ENCODE results near the gene TREM2. TPM values are rescaled to one million over a fixed set of nuclear protein-coding genes. Genes with fewer than 3 reads are reported as not detected.

Gene TREM2
- total RNA-seq: under 0.01 and 0.59 TPM in 2 replicates

DNA sequence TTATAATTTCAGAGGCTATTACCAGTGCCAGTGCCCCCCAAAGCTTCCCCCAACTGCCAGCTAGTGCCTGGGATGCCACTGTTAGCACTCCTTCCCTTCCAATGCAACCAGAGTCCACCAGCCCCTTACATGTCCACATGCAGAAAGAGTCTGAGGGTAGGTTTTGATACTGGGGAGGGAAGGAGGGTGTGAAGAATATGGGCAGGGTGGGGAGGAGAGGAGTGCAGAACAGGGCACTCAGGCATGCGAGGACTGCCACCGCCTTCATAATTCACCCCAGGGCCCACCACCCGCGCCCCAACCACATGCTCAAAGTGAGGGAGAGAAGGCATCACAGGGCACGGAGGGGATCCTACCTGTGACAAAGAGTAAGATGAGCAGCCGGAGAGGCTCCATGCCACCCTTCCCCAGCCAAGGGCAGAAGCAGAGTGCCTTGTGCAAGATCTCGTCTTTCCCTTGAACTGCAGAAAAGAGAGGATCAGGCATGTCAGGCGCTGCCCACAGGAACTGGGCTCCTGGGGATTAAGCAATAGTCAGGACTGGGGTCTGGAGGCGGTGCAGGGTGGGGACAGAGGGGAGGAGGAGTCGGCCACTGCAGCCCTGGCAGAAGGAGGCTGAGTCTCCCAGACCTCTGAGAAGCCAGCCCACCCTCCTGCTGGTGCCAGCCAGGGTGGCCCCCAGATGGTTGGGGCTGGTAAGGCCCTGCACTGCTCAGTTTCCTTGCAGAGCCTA, at the start of gene TREM2:
TREM2 (minus strand) TSS at position 430 of the 732 bp plus-strand sequence; CDS start at position 396, 34 bp downstream.
- no peaks in the 10 kb centered on the region for H3K79me2 ChIP-seq (ENCODE audit: insufficient read depth, low read length)
- no peak within 1 kb of the TSS for H2AFZ ChIP-seq (ENCODE audit: low read length)
- no peak within 1 kb of the TSS for H3K4me2 ChIP-seq (ENCODE audit: insufficient read depth, low read length)
- H4K20me1 ChIP-seq (ENCODE audit: insufficient read depth, low read length): no peaks in the 10 kb centered on the region
- TF ChIP-seq CTCF (IDR thresholded peaks at IDR 0.05; ENCODE audit: extremely low read depth, low read depth, low read length): no peak
- no peaks in the 10 kb centered on the region for H3K27me3 ChIP-seq (ENCODE audit: insufficient read depth, low read length)
- DNase-seq (ENCODE audit: insufficient read length, low spot score, missing footprints): peak; percentile 37
- no peak within 1 kb of the TSS for H3K4me3 ChIP-seq (ENCODE audit: insufficient read depth, low read length)
- no peak within 1 kb of the TSS for H3K27ac ChIP-seq (ENCODE audit: low read depth, low read length)
- no peaks in the 10 kb centered on the region for H3K4me1 ChIP-seq (ENCODE audit: insufficient read depth, low read length)
- H3K36me3 ChIP-seq (ENCODE audit: insufficient read depth, low read length): no peaks in the 10 kb centered on the region
- no peaks in the 10 kb centered on the region for H3K9me3 ChIP-seq (ENCODE audit: low read depth, low read length)

GRCh38 chr6:41209547-41210320, 46.8 kb upstream of the TREM2 start:
- no peak overlapping the region for H3K27ac ChIP-seq (ENCODE audit: low read depth, low read length)
- H3K4me1 ChIP-seq (ENCODE audit: insufficient read depth, low read length): no peaks in the 10 kb centered on the region
- DNase-seq (ENCODE audit: insufficient read length, low spot score, missing footprints): no peak
- no peaks in the 10 kb centered on the region for H3K9me3 ChIP-seq (ENCODE audit: low read depth, low read length)
- TF ChIP-seq CTCF (IDR thresholded peaks at IDR 0.05; ENCODE audit: extremely low read depth, low read depth, low read length): no peak
- H3K4me2 ChIP-seq (ENCODE audit: insufficient read depth, low read length): no peak overlapping the region
- no peak overlapping the region for H3K4me3 ChIP-seq (ENCODE audit: insufficient read depth, low read length)
- no peaks in the 10 kb centered on the region for H3K79me2 ChIP-seq (ENCODE audit: insufficient read depth, low read length)
- H3K27me3 ChIP-seq (ENCODE audit: insufficient read depth, low read length): no peaks in the 10 kb centered on the region
- no peak overlapping the region for H2AFZ ChIP-seq (ENCODE audit: low read length)
- H3K36me3 ChIP-seq (ENCODE audit: insufficient read depth, low read length): no peaks in the 10 kb centered on the region
- H4K20me1 ChIP-seq (ENCODE audit: insufficient read depth, low read length): no peaks in the 10 kb centered on the region

GRCh38 chr6:41208439-41209106, 45.7 kb upstream of the TREM2 start:
- Histone ChIP-seq H3K27me3 (ENCODE audit: insufficient read depth, low read length) (no peaks in the 10 kb centered on the region), H2AFZ (ENCODE audit: low read length) (no peak overlapping the region), H3K27ac (ENCODE audit: low read depth, low read length) (no peak overlapping the region), H3K36me3 (ENCODE audit: insufficient read depth, low read length) (no peaks in the 10 kb centered on the region), H3K4me3 (ENCODE audit: insufficient read depth, low read length) (no peak overlapping the region), H3K9me3 (ENCODE audit: low read depth, low read length) (no peaks in the 10 kb centered on the region), H4K20me1 (ENCODE audit: insufficient read depth, low read length) (no peaks in the 10 kb centered on the region), H3K4me1 (ENCODE audit: insufficient read depth, low read length) (no peaks in the 10 kb centered on the region), H3K79me2 (ENCODE audit: insufficient read depth, low read length) (no peaks in the 10 kb centered on the region), H3K4me2 (ENCODE audit: insufficient read depth, low read length) (no peak overlapping the region)
- TF ChIP-seq CTCF (IDR thresholded peaks at IDR 0.05; ENCODE audit: extremely low read depth, low read depth, low read length): no peak
- DNase-seq (ENCODE audit: insufficient read length, low spot score, missing footprints): no peak

DNA sequence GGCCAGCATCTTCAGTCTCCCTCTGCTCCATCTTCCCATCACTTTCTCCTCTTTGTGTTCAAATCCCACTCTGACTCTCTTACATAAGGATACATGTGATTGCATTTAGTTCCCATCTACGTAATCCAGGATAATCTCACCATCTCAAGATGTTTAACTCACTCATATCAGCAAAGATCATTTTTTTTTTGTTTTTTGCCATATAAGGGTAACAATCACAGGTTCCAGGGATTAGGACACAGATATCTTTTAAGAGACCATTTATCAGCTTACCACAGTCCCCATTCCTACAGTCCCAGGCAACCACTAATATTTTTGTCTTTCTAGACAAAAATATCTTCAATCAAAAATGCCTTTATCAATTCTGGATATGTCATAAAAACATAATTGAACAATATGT, 41.2 kb upstream of the TREM2 start:
- H4K20me1 ChIP-seq (ENCODE audit: insufficient read depth, low read length): no peaks in the 10 kb centered on the region
- DNase-seq (ENCODE audit: insufficient read length, low spot score, missing footprints): no peak
- H3K27ac ChIP-seq (ENCODE audit: low read depth, low read length): no peak overlapping the region
- TF ChIP-seq CTCF (IDR thresholded peaks at IDR 0.05; ENCODE audit: extremely low read depth, low read depth, low read length): no peak
- H3K4me3 ChIP-seq (ENCODE audit: insufficient read depth, low read length): no peak overlapping the region
- H3K36me3 ChIP-seq (ENCODE audit: insufficient read depth, low read length): no peaks in the 10 kb centered on the region
- no peaks in the 10 kb centered on the region for H3K27me3 ChIP-seq (ENCODE audit: insufficient read depth, low read length)
- H2AFZ ChIP-seq (ENCODE audit: low read length): no peak overlapping the region
- H3K9me3 ChIP-seq (ENCODE audit: low read depth, low read length): no peaks in the 10 kb centered on the region
- H3K4me2 ChIP-seq (ENCODE audit: insufficient read depth, low read length): no peak overlapping the region
- no peaks in the 10 kb centered on the region for H3K79me2 ChIP-seq (ENCODE audit: insufficient read depth, low read length)
- H3K4me1 ChIP-seq (ENCODE audit: insufficient read depth, low read length): no peaks in the 10 kb centered on the region

Data from osteoblast (primary cell).